HEK293 (cell line): ENCODE results near the gene SKP2.

Experiments used
- CTCF ChIP-seq: fragments of 450-650 bp; formaldehyde crosslinking; IDR thresholded peaks from 2 replicates; pipeline ENCODE4 v1.5.1; 2016; ENCODE audit warnings: missing biosample characterization, missing genetic modification characterization
- ELK4 ChIP-seq: IDR thresholded peaks from 2 replicates; pipeline ENCODE4 v1.6.1; 2011; ENCODE audit warnings: mild to moderate bottlenecking, low read depth, low read length, borderline replicate concordance

- no peak for TF ChIP-seq CTCF (tag by site-specific recombination)
- TF ChIP-seq ELK4: no peak
These were observed 29.9 kb downstream of the SKP2 start for GRCh38 chr5:36181774-36182173.
